ENCODE results near the gene OSCP1. TPM values are rescaled to one million over a fixed set of nuclear protein-coding genes. Genes with fewer than 3 reads are reported as not detected.
"Not testable (repeated sequence)": the region's sequence is repeated elsewhere in the genome, so short reads cannot be mapped to it uniquely, and the experiment has no call there.

Gene OSCP1
- total RNA-seq, 1 donor from 2014 or later, result 6.3 TPM

GRCh38 chr1:36487906-36488305, 37.7 kb upstream of the OSCP1 start:
- no peak for TF ChIP-seq CTCF (IDR thresholded peaks at IDR 0.05; ENCODE audit: partially characterized antibody, unreplicated experiment)
- H3K9me3 Mint-ChIP-seq (ENCODE audit: unreplicated experiment), result peaks cover 7% of the 10 kb centered on the region
- H3K4me1 Mint-ChIP-seq (ENCODE audit: low read depth, unreplicated experiment), result no peaks in the 10 kb centered on the region
- no peaks in the 10 kb centered on the region for H3K36me3 Mint-ChIP-seq (ENCODE audit: unreplicated experiment)
- no peak overlapping the region for H3K27ac Mint-ChIP-seq (ENCODE audit: unreplicated experiment)
- H3K27me3 Mint-ChIP-seq (ENCODE audit: unreplicated experiment), result peaks cover 7% of the 10 kb centered on the region
- no peak for DNase-seq
- no peak overlapping the region for H3K4me3 Mint-ChIP-seq (ENCODE audit: unreplicated experiment)

- not testable (repeated sequence) for H3K27me3 Mint-ChIP-seq (ENCODE audit: unreplicated experiment); H3K4me3 Mint-ChIP-seq (ENCODE audit: unreplicated experiment); H3K27ac Mint-ChIP-seq (ENCODE audit: unreplicated experiment); H3K4me1 Mint-ChIP-seq (ENCODE audit: low read depth, unreplicated experiment); H3K36me3 Mint-ChIP-seq (ENCODE audit: unreplicated experiment); DNase-seq; H3K9me3 Mint-ChIP-seq (ENCODE audit: unreplicated experiment)
These were observed 37.1 kb upstream of the OSCP1 start for GRCh38 chr1:36487336-36487725.

GRCh38 chr1:36486439-36487335, 36.4 kb upstream of the OSCP1 start:
- Mint-ChIP-seq H3K27ac (ENCODE audit: unreplicated experiment) (no peak overlapping the region), H3K27me3 (ENCODE audit: unreplicated experiment) (peaks cover 5% of the 10 kb centered on the region)

GRCh38 chr1:36486093-36486438, 35.8 kb upstream of the OSCP1 start:
- TF ChIP-seq CTCF (IDR thresholded peaks at IDR 0.05; ENCODE audit: partially characterized antibody, unreplicated experiment), result no peak
- no peak for DNase-seq
- H3K4me1 Mint-ChIP-seq (ENCODE audit: low read depth, unreplicated experiment), result peaks cover 6% of the 10 kb centered on the region
- H3K27ac Mint-ChIP-seq (ENCODE audit: unreplicated experiment), result no peak overlapping the region
- H3K27me3 Mint-ChIP-seq (ENCODE audit: unreplicated experiment), result peaks cover 5% of the 10 kb centered on the region
- H3K36me3 Mint-ChIP-seq (ENCODE audit: unreplicated experiment), result no peaks in the 10 kb centered on the region
- no peak overlapping the region for H3K4me3 Mint-ChIP-seq (ENCODE audit: unreplicated experiment)
- H3K9me3 Mint-ChIP-seq (ENCODE audit: unreplicated experiment), result peaks cover 4% of the 10 kb centered on the region

More at GRCh38 chr1:36486439-36487335, 36.4 kb upstream of the OSCP1 start:
- no peak for DNase-seq
- Mint-ChIP-seq H3K9me3 (ENCODE audit: unreplicated experiment) (peaks cover 4% of the 10 kb centered on the region), H3K36me3 (ENCODE audit: unreplicated experiment) (no peaks in the 10 kb centered on the region), H3K4me1 (ENCODE audit: low read depth, unreplicated experiment) (peaks cover 5% of the 10 kb centered on the region), H3K4me3 (ENCODE audit: unreplicated experiment) (no peak overlapping the region)
- no peak for TF ChIP-seq CTCF (IDR thresholded peaks at IDR 0.05; ENCODE audit: partially characterized antibody, unreplicated experiment)

GRCh38 chr1:36484099-36484498, 33.8 kb upstream of the OSCP1 start:
- peaks cover 6% of the 10 kb centered on the region for H3K4me1 Mint-ChIP-seq (ENCODE audit: low read depth, unreplicated experiment)
- TF ChIP-seq CTCF (IDR thresholded peaks at IDR 0.05; ENCODE audit: partially characterized antibody, unreplicated experiment), result no peak
- DNase-seq, result no peak
- no peak overlapping the region for H3K4me3 Mint-ChIP-seq (ENCODE audit: unreplicated experiment)
- peaks cover 6% of the 10 kb centered on the region for H3K9me3 Mint-ChIP-seq (ENCODE audit: unreplicated experiment)
- peaks cover 7% of the 10 kb centered on the region for H3K27me3 Mint-ChIP-seq (ENCODE audit: unreplicated experiment)
- peaks cover 4% of the 10 kb centered on the region for H3K36me3 Mint-ChIP-seq (ENCODE audit: unreplicated experiment)
- no peak overlapping the region for H3K27ac Mint-ChIP-seq (ENCODE audit: unreplicated experiment)
